Measurements from ENCODE around the gene PIF1. TPM values are rescaled to one million over a fixed set of nuclear protein-coding genes. Genes with fewer than 3 reads are reported as not detected.

Gene PIF1
- total RNA-seq, 1 experiment from 2014 or later = 74.4 TPM

DNA sequence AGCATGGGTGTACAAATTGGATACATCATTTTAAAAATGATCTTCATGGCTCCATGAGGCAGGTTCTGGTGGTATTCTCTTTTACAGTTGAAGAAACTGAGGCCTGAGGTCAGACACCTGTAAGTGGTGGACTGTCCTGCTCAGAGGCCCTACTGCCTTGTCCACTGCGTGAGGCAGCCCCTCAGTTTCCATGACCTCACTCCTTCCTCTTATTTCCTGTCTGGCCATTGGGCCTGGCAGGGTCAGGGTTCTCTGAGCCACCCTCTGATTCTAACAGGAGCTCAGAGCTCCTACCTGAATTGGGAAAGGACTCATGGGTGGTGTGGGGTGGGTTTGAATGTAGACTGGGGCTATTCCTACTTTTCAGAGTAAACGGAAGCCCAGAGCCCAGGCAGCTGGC lies 33.8 kb upstream of the PIF1 start:
- H3K9me3 ChIP-seq (ENCODE audit: control insufficient read depth, low read depth, low read length) = no peaks in the 10 kb centered on the region
- no peak overlapping the region for H4K91ac ChIP-seq (ENCODE audit: insufficient read length, low read depth, low read length)
- H3K23me2 ChIP-seq (ENCODE audit: insufficient read length, low read depth, low read length, poor library complexity, severe bottlenecking) = no peaks in the 10 kb centered on the region
- no peak for DNase-seq
- H3K27me3 Mint-ChIP-seq (ENCODE audit: low read depth) = no peaks in the 10 kb centered on the region
- H2AK5ac ChIP-seq (ENCODE audit: insufficient read length, low read length) = no peak overlapping the region
- H2BK5ac ChIP-seq (ENCODE audit: insufficient read length, low read length) = no peak overlapping the region
- WGBS (ENCODE audit: extremely low coverage, insufficient read length, low lambda C conversion rate) = no CpG with 5 or more reads among the region's 2 CpGs
- no peak overlapping the region for H4K8ac ChIP-seq (replicated peaks; ENCODE audit: insufficient read length, low read depth, low read length)
- H2BK12ac ChIP-seq (ENCODE audit: insufficient read length, low read depth, low read length) = no peak overlapping the region
- H3K4me1 Mint-ChIP-seq = peaks cover 43 to 57% of the 10 kb centered on the region in 2 experiments
- H3K4me3 Mint-ChIP-seq = no peak overlapping the region
- H3K4ac ChIP-seq (ENCODE audit: low read depth, low read length) = no peak overlapping the region
- no peak overlapping the region for H3K27ac Mint-ChIP-seq
- no peak overlapping the region for H2AFZ ChIP-seq (ENCODE audit: low read length)
- H3K9me3 Mint-ChIP-seq = no peaks in the 10 kb centered on the region
- peaks cover 2% of the 10 kb centered on the region for H4K20me1 ChIP-seq (ENCODE audit: control insufficient read depth, insufficient read depth, insufficient read length)
- H3K36me3 Mint-ChIP-seq (ENCODE audit: insufficient read depth in 1 of 3, low read depth in 3 of 3) = peaks cover 28 to 69% (median 43%) of the 10 kb centered on the region in 3 experiments
- no peak for TF ChIP-seq CTCF (conservative IDR thresholded peaks at IDR 0.05)
- H3K27me3 ChIP-seq (ENCODE audit: insufficient read depth, low read length) = no peaks in the 10 kb centered on the region
- H3K9ac ChIP-seq (ENCODE audit: extremely low read depth, insufficient read length, low read length) = no peak overlapping the region
- H3K56ac ChIP-seq (ENCODE audit: insufficient read length, low read depth, low read length) = no peak overlapping the region
- H2BK120ac ChIP-seq (ENCODE audit: low read depth, low read length, poor library complexity, severe bottlenecking) = no peak overlapping the region
- no peak overlapping the region for H3T11ph ChIP-seq (ENCODE audit: low read length)
- no peak overlapping the region for H2BK20ac ChIP-seq (ENCODE audit: low read depth, low read length, poor library complexity, severe bottlenecking)
- H3K23ac ChIP-seq (ENCODE audit: insufficient read length, low read depth, low read length) = no peak overlapping the region
- no peaks in the 10 kb centered on the region; the same call in 1 of the 2 replicates for H3K79me2 ChIP-seq (ENCODE audit: insufficient read depth, low read length)
- no peak overlapping the region for H3K27ac ChIP-seq (ENCODE audit: insufficient read length, low read depth, low read length)
- no peak overlapping the region for H2BK15ac ChIP-seq (ENCODE audit: low read depth, low read length)
- H3K79me1 ChIP-seq (ENCODE audit: insufficient read depth, low read depth, low read length, poor library complexity, severe bottlenecking) = no peaks in the 10 kb centered on the region
- H3K18ac ChIP-seq (ENCODE audit: insufficient read length, low read depth, low read length) = no peak overlapping the region
- no peak overlapping the region for H4K5ac ChIP-seq (ENCODE audit: insufficient read length, low read depth, low read length)
- H3K4me2 ChIP-seq (ENCODE audit: insufficient read depth, insufficient read length, low read length) = no peak overlapping the region
- no peak overlapping the region for H3K14ac ChIP-seq (ENCODE audit: insufficient read depth, low read length)
- peaks cover 7% of the 10 kb centered on the region; the same call in 1 of the 2 replicates for H3K4me1 ChIP-seq (ENCODE audit: insufficient read depth, low read length)

Data from H9 (cell line).